ENCODE data around the gene NPFFR2. TPM values are rescaled to one million over a fixed set of nuclear protein-coding genes. Genes with fewer than 3 reads are reported as not detected.
"Not testable (repeated sequence)": the region's sequence is repeated elsewhere in the genome, so short reads cannot be mapped to it uniquely, and the experiment has no call there.

NPFFR2 gene
- not detected in 2 replicates for total RNA-seq (2014; rRNA removed; shearing (Covaris generic))
- not detected in 2 replicates for polyA plus RNA-seq (2015; cell fraction: cytosol; rRNA removed)
- polyA plus RNA-seq (2015; cell fraction: nucleus; rRNA removed) = not detected in 2 replicates

DNA sequence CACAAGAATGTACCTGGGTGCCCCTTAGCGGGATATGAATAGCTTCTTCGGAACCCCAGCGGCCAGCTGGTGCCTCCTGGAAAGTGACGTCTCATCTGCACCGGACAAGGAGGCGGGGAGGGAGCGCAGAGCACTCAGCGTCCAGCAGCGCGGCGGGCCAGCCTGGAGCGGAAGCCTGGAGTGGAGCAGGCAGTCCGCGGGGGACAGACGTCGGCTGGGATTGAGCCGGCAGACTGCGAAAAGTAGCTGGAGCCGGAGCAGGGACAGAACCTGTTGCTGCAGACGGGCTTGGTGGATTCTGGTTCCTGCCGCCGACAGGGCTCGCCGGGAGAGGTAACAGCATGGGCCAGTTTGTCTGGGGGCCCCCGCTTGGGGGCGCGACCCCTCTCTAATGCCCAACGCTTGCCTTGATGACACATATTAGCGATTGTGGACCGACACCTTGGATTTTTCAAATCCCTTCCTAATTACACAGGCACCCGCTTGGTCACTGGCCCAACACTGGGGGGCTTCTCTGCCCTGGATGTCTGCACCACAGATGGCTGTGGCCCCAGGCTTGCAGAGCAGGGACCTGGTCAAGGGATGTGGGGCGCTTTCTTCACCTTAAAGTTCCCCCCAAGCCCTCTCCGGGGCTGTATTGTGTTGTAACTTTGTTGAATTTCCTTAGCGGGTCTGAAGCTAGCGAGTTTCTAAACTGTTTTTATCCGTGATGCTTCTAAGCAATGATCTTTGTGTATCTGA is at the start of gene NPFFR2:
NPFFR2 (plus strand) TSS at position 133 of the 741 bp plus-strand sequence. CDS start 96,592 bp downstream, outside the sequence.
- in situ Hi-C loops (cut with HindIII; ENCODE audit: low pct_unique_long_range_greater_than_20kb, low sequenced_read_pairs) = no loop called here
- no peak for DNase-seq (ENCODE audit: low read depth, low spot score)

DNA sequence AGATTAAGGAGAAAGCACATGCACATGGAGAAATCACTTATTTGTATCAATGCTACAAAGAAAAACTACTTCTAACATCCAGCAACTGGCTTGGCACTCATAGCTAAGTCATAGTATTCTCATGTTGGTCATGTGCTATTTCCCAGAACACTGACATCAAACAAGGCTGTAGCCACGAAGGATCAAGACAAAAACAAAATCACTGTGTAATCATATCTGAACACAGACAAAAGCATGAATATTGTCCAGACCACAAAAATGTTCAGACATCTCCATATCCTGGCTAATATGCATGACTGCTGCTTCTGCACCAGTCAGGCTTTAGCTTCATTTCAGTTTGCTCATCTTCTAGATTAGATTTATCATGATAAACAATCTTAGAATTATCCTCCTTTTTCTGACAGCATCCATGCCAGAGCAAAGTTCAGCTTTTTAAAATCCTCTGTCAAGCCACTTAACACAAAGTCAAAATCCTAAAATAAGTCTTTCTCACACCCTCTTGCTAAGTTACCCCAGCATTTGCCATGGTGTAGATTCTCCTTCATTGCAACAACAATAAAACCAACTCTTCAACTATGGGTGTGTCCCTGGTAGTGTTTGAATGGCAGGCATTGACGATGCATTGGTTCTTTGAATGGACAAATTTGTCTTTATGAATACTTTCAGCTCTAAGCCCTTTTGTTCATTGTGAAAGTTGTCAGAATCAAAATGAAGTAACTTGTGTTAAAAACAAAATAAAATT is 39.1 kb upstream of the NPFFR2 start:
- in situ Hi-C loops (cut with HindIII; ENCODE audit: low pct_unique_long_range_greater_than_20kb, low sequenced_read_pairs) = no loop called here
- DNase-seq (ENCODE audit: low read depth, low spot score) = peak; percentile 47

DNA sequence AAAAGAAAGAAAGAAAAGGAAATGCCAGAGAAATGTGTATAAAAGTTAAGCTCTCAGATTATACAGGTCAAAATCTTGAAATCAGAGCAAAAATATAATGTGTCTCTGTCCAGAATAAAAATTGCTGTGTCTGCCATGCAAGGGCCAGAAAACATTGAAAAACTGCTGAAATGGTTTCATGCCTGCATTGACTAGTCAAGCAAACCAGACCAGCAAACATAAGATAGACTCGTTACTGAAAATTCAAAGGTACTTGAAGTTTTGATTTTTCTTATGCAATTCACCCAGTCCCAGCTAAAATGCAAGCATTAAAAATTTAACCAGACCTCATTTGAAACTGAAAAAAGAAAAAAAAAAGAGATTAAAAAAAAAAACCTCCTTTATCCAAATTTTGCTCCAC is 37.2 kb upstream of the NPFFR2 start:
- no peak for DNase-seq (ENCODE audit: low read depth, low spot score)
- in situ Hi-C loops (cut with HindIII; ENCODE audit: low pct_unique_long_range_greater_than_20kb, low sequenced_read_pairs) = no loop called here

DNA sequence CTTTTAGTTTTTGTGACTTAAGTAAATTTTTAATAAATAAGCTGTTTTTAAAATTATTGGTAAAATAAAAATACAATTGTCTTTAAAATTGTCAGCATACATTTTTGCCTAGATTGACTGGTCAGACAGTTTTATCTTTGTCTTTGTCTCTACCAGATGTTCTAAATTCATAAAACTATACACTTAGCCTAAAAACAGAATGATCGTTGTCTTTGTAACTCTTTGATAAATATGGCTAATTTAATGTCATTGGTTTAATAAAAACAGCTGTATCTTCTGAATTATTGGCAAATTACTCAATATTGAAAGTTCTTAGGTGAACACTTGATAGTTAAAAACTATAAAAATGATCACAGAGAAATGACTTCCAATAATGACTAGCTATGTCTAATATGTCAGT is 36.5 kb upstream of the NPFFR2 start:
- no peak for DNase-seq (ENCODE audit: low read depth, low spot score)
- in situ Hi-C loops (cut with HindIII; ENCODE audit: low pct_unique_long_range_greater_than_20kb, low sequenced_read_pairs) = no loop called here

DNA sequence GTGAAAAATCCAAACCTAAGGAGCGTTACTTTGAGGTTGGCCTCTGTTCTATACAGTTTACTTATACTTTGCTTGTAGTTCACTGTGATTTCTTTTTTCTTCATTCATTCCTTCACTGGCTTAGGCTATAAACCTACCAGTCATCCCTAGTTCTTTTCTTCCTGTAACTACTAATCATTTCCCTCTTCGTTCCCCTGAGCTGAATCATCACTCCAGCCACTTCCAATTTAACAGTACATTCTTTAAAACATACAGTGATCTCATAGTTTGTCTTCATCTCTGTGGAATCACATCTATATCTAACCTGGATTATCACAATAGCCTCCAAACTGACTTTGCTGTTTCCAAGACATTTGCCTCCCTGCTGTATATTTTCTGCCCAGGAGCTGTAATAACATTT is 25.2 kb upstream of the NPFFR2 start:
- no peak for DNase-seq (ENCODE audit: low read depth, low spot score)
- in situ Hi-C loops (cut with HindIII; ENCODE audit: low pct_unique_long_range_greater_than_20kb, low sequenced_read_pairs) = no loop called here

DNA sequence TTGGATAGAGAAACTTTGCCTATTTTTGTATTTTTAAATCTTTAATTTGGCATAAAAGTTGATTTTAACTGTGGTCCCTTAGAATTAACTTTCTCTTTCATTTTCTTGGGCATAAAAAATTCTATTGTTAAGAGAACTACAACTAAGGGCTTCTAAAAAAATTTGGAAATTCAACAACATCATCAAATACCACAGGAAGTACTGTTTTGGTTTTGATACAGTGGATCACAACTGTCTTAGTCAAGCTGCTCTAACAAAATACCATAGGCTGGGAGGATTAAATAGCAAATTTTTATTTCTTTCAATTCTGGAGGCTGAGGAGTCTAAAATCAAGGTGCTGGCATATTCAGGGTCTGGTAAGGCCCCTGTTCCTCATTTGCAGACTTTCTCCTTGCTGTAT is 19.9 kb upstream of the NPFFR2 start:
- in situ Hi-C loops (cut with HindIII; ENCODE audit: low pct_unique_long_range_greater_than_20kb, low sequenced_read_pairs) = no loop called here
- no peak for DNase-seq (ENCODE audit: low read depth, low spot score)

DNA sequence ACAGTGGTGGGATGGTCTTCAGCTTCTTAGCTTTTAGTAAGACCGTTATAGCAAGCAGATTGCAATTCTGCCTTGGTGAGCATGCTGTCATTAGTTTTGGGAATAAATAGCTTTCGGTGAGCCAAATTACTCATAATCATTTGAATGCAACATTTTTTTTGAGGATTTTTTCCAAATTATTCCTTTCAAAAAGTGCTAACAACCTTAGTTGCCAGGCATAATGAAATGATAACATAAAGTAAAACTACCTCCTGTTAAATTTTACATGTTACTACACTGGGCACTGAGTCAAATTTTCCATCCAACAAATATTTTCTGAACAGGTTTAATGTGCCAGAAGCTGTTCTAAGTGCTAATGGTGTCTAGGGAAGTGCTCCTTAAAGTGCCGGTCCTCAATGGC is 15.8 kb upstream of the NPFFR2 start:
- DNase-seq (ENCODE audit: low read depth, low spot score) = no peak
- in situ Hi-C loops (cut with HindIII; ENCODE audit: low pct_unique_long_range_greater_than_20kb, low sequenced_read_pairs) = no loop called here

DNA sequence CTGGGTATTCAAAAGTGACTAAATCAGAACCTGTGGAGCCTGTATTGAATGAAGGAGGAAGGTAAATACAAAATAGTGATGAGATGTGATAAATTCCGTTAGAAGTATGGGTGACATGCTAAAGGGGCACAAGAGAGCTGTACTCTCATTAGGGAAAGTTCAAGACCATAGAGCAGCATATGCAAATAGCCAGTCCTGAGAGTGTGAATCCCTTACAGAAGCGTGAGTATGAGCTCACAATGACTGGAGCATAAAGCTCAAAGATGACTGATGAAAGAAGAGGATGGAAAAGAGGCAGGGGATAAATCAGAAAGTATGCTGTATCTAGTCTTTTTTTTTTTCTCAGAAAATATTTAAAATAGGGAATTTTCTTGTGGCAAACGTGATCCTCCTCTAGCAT is 12.1 kb upstream of the NPFFR2 start:
- in situ Hi-C loops (cut with HindIII; ENCODE audit: low pct_unique_long_range_greater_than_20kb, low sequenced_read_pairs) = no loop called here
- no peak for DNase-seq (ENCODE audit: low read depth, low spot score)

DNA sequence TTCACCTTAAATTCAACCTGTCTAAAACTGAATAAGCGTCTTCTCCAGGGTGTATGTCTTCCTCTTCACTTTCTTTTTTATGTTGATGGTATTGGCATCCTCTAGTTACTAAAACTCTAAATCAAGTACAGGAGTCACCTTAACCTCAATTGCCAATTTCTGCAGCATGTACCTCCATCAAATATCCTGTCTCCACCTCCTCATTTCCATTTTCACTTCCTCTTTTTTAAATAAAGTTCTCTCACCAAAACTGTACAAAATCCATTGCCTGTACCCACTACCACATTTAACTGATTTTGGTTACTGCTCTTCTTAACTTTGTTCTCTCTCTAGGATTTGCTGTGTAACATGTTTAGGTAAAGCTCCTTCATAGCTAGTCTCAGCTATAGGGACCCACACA is 9.2 kb upstream of the NPFFR2 start:
- in situ Hi-C loops (cut with HindIII; ENCODE audit: low pct_unique_long_range_greater_than_20kb, low sequenced_read_pairs) = no loop called here
- no peak for DNase-seq (ENCODE audit: low read depth, low spot score)

DNA sequence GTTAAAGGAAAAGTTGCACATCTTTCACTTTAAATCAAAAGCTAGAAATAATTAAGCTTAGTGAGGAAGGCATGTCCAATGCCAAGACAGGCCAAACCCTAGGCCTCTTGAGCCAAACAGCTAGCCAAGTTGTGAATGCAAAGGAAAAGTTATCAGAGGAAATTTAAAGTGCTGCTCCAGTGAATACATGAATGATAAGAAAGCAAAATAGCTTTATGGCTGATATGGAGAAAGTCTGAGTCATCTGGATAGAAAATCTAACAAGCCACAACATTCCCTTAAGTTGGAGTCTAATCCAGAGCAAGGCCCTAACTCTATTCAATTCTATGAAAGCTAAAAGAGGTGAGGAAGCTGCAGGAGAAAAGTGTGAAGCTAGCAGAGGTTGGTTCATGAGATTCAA is 23.8 kb downstream of the NPFFR2 start:
- DNase-seq (ENCODE audit: low read depth, low spot score) = no peak
- in situ Hi-C loops (cut with HindIII; ENCODE audit: low pct_unique_long_range_greater_than_20kb, low sequenced_read_pairs) = no loop called here

DNA sequence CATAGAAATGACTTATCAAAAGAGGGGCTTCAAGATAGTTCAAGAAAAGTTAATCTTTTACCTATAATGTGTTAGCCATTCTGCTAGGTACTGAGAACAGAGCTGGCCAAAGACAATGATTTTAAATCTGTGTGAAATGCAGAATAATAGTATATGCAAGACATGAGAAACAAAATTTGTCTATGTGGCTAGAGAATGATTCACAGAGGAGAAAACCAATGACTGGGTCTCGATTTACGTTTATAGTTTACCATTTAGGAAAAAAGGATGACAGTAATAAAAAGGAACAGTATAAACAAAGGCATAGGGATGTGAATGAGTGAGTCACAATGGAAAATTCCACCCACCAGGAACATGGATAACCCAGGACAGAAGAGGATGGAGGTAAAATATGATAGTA is 31.9 kb downstream of the NPFFR2 start:
- in situ Hi-C loops (cut with HindIII; ENCODE audit: low pct_unique_long_range_greater_than_20kb, low sequenced_read_pairs) = no loop called here
- DNase-seq (ENCODE audit: low read depth, low spot score) = no peak

DNA sequence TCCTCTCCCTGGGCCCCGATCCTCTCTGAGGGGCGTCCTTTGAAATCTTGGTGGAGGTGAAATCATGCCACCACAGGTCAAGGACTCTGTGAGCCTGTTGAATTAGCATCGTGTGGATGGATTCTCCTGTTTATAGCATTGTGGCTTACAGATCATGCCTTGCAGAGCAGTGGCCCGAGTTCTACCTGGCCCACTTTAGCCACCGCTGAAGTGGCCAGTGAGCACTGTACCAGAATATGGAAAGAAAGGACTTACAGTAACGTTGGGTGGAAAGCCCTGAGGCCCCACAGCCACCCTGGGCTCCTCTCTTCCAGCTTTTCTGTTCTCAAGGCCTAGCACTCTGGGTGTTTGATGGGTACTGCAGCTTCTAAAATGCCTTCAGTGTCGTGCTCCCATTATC is 35.3 kb downstream of the NPFFR2 start:
- DNase-seq (ENCODE audit: low read depth, low spot score) = no peak
- in situ Hi-C loops (cut with HindIII; ENCODE audit: low pct_unique_long_range_greater_than_20kb, low sequenced_read_pairs) = no loop called here

DNA sequence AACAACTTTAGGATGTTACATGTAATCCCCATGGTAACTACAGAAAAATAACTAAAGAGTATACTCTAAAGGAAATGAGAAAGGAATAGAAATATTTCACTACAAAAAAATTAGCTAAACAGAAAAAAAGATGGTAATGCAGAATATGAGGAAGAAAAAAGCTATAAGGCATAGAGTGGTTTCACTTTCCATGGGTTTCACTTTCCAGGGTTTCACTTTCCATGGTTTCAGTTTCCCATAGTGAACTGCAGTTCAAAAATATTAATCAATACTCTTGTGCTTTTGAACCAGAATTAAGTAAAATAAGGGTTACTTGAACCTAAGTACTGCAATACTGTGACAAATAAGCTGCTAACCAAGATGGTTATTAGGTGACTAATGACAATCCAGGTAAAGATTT is 42.0 kb downstream of the NPFFR2 start:
- no peak for DNase-seq (ENCODE audit: low read depth, low spot score)
- in situ Hi-C loops (cut with HindIII; ENCODE audit: low pct_unique_long_range_greater_than_20kb, low sequenced_read_pairs) = no loop called here

DNA sequence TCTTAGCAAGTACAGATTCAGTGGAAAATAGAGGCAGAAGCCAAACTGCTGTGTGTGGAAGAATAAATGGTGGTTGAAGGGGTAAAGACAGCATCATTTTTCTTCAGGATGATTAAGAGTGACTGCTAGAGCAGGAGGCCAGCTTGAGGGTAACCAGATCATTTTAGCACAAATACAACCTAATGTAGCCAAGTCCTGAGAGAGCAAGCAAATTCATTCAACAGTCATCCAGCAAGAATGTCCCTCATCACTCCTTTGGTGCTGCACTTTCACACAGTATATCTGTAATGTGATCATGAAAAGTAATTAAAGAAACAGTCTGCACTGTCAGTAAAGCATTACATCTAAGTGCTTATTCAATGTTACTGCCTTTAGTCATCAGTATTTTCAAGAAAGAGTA is 44.8 kb downstream of the NPFFR2 start:
- no peak for DNase-seq (ENCODE audit: low read depth, low spot score)
- in situ Hi-C loops (cut with HindIII; ENCODE audit: low pct_unique_long_range_greater_than_20kb, low sequenced_read_pairs) = no loop called here

DNA sequence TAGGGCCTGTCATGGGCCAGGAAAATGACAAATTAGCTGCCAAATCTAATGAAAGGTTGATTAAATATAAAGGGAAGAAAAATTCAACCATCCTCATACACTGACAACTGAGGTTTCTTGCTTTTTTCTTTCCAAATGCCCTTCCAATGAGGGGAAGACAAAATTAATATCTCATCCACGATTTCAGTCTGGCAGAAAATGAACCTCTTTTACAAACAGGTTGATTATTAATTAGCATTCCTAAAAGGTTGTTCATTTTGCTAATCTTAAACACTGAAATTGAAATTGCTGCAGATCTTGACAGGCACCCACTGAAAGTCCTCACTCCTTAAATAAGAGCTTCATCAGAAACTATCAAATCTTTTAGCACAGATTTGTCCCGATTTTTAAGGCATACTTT is 45.5 kb downstream of the NPFFR2 start:
- in situ Hi-C loops (cut with HindIII; ENCODE audit: low pct_unique_long_range_greater_than_20kb, low sequenced_read_pairs) = no loop called here
- DNase-seq (ENCODE audit: low read depth, low spot score) = no peak

DNA sequence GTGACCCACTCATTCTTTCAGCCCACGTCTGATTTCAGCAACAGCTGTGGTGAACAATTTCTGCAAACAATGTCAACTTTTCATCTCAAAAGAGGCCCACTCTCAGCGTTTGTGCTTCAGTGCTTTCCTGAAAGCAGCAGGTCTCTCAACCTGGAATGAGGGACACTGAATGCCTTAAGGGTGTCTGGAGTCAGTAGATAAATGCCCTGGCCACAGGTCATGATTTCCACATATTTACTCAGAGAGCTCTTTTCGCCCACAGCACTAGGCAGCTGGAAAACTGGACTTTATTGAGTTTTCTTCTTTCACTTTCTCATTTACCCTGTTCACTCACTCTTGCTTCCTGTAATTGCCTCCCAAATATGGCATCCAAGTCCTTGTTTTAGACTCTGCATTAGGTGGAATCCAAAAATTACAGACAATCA is 52.8 kb downstream of the NPFFR2 start:
- DNase-seq (ENCODE audit: low read depth, low spot score) = no peak
- in situ Hi-C loops (cut with HindIII; ENCODE audit: low pct_unique_long_range_greater_than_20kb, low sequenced_read_pairs) = no loop called here

DNA sequence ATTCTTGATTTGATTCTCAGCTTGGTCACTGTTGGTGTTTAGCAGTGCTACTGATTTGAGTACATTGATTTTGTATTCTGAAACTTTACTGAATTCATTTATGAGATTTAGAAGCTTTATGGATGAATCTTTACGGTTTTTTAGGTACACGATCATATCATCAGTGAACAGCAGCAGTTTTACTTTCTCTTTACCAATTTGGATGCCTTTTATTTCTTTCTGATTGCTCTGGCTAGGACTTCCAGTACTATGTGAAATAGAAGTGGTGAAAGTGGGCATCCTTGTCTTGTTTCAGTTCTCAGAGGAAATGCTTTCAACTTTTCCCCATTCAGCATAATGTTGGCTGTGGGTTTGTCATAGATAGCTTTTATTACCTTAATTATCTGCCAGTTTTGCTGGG is 58.8 kb downstream of the NPFFR2 start:
- DNase-seq (ENCODE audit: low read depth, low spot score); in situ Hi-C loops (cut with HindIII; ENCODE audit: low pct_unique_long_range_greater_than_20kb, low sequenced_read_pairs): not testable (repeated sequence)

DNA sequence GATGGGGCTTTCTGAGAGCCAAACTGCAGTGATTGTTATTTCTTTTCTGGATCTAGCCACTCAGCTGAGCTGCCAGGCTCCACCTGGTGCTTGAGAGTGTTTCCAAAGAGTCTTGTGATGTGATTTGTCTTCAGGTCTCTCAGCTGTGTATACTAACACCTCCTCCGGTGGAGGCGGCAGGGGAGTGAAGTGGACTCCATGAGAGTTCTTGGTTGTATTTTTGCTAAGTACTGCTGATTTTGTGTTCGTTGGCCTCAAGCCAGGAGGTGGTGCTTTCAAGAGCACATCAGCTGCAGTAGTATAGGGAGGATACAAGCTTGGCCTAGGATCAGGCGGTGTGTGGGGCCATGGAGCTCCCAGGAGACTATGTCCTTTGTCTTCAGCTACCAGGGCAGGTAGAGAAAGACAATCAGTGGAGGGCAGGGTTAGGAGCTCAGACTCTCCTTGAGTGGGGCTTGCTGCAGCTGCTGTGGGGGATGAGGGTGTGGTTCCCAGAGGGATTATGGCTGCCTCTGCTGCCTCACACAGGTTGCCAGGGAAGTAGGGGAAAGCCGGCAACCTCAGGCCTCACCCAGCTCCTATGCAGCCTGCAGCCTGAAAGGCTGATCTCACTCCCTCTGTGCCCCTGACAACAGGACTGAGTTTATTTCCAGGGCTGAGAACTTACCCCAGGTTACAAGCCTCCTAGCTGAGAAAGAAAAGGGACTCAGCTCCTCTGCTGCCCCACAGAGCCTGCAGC is 62.4 kb downstream of the NPFFR2 start:
- in situ Hi-C loops (cut with HindIII; ENCODE audit: low pct_unique_long_range_greater_than_20kb, low sequenced_read_pairs) = no loop called here
- no peak for DNase-seq (ENCODE audit: low read depth, low spot score)

Data from SK-MEL-5 (cell line).